Germinal center (tissue), 1 donor: ENCODE measurements around the gene SSC5D.
"Not testable (repeated sequence)": the region's sequence is repeated elsewhere in the genome, so short reads cannot be mapped to it uniquely, and the experiment has no call there.

Experiments
- DNase-seq: peaks from one replicate; pipeline ENCODE4 v3.0.0; 2012; ENCODE audit warnings: mixed read lengths, low spot score

SSC5D gene

GRCh38 chr19:55486971-55487923, 989 bp upstream of the SSC5D start:
- DNase-seq: no peak

GRCh38 chr19:55488986-55489710, 912 bp downstream of the SSC5D start:
- DNase-seq: no peak

GRCh38 chr19:55489711-55490477, 1.7 kb downstream of the SSC5D start:
- DNase-seq: no peak

- DNase-seq: no peak
These were observed 2.5 kb downstream of the SSC5D start for GRCh38 chr19:55490478-55491432.

GRCh38 chr19:55491546-55492360, 3.5 kb downstream of the SSC5D start:
- no peak for DNase-seq

GRCh38 chr19:55492362-55492944, 4.2 kb downstream of the SSC5D start:
- no peak for DNase-seq

GRCh38 chr19:55493052-55493644, 4.9 kb downstream of the SSC5D start:
- no peak for DNase-seq

- no peak for DNase-seq
These were observed 5.5 kb downstream of the SSC5D start for GRCh38 chr19:55493645-55494171.

- DNase-seq: no peak
These were observed 6.0 kb downstream of the SSC5D start for GRCh38 chr19:55494172-55494761.

- no peak for DNase-seq
These were observed 7.6 kb downstream of the SSC5D start for GRCh38 chr19:55495646-55496349.

GRCh38 chr19:55496820-55497219, 8.6 kb downstream of the SSC5D start:
- DNase-seq: not testable (repeated sequence)

- DNase-seq: no peak
These were observed 9.5 kb downstream of the SSC5D start for GRCh38 chr19:55497763-55498162.

GRCh38 chr19:55498246-55498840, 10.1 kb downstream of the SSC5D start:
- no peak for DNase-seq

- no peak for DNase-seq
These were observed 12.2 kb downstream of the SSC5D start for GRCh38 chr19:55500368-55500952.

- DNase-seq: no peak
These were observed 14.1 kb downstream of the SSC5D start for GRCh38 chr19:55502197-55502952.

- DNase-seq: no peak
These were observed 14.9 kb downstream of the SSC5D start for GRCh38 chr19:55503157-55503501.
